Right cardiac atrium (tissue), 5 donors: Measurements from ENCODE around the gene FOXO4. TPM values are rescaled to one million over a fixed set of nuclear protein-coding genes. Genes with fewer than 3 reads are reported as not detected.

ENCODE experiments used
- ATAC-seq, 2 donors: fragments of 200-7000 bp; cut with Tn5 transposase; one replicate each; pipeline versions ENCODE4 v1.8.0 to v1.9.1; 2020; ENCODE audit warnings: moderate library complexity in 2 of 2, mild to moderate bottlenecking in 1 of 2
- DNase-seq, 3 donors: peaks; one replicate each; pipeline ENCODE4 v3.0.0-alpha.2; 2020
- H3K27ac ChIP-seq: one replicate; pipeline ENCODE4 v1.5.1; 2013; ENCODE audit warnings: mild to moderate bottlenecking, low read length, control low read depth, moderate library complexity
- H3K27me3 ChIP-seq: one replicate; pipeline ENCODE4 v1.6.1; 2013; ENCODE audit not compliant: control insufficient read depth, insufficient read depth
- H3K4me1 ChIP-seq: one replicate; pipeline ENCODE4 v1.6.1; 2013; ENCODE audit warnings: low read length; ENCODE audit not compliant: control insufficient read depth, insufficient read depth
- H3K4me3 ChIP-seq: one replicate; pipeline ENCODE4 v1.5.1; 2013; ENCODE audit warnings: low read length, control low read depth
- H3K9me3 ChIP-seq: one replicate; pipeline ENCODE4 v1.6.1; 2013; ENCODE audit warnings: low read length; ENCODE audit not compliant: control insufficient read depth
- WGBS: extraction: QIAGEN DNeasy Blood & Tissue Kit; methylation state at CpG from one replicate; pipeline ENCODE4 v1.1.7; 2013; 5-methylcytosine and 5-hydroxymethylcytosine counted together
- intact Hi-C, 4 donors: fragments of 100-400 bp; cut with DNase I; formaldehyde crosslinking; loops; one replicate each; pipeline versions ENCODE4 v1.11.0 to v1.14.0; 2022 to 2023
- polyA plus RNA-seq: library from polyadenylated mRNA; stranded (reverse); fragments of 200-250 nt; gene quantifications from one replicate; pipeline ENCODE4 v1.2.3, GENCODE V29; 2013
- total RNA-seq, 4 donors: library from RNA; stranded (reverse); fragmentation: NEBNext Ultra II Directional; extraction: Animal tissue kit (Norgen Biotek cat#: 25700); gene quantifications; one replicate each; pipeline ENCODE4 v1.2.1, GENCODE V29; 2021
- donor health status: healthy with polysubstance abuse.
- donor health status: DM: no; HTN: yes; CAD: no.
- donor health status: DM: no; HTN: no; CAD: no.
- donor health status: DM: no; HTN: yes; CAD: no; lungs with severe emphysema.
- donor health status: DM: yes; HTN: yes; CAD: no.

FOXO4 gene
- total and polyA plus RNA-seq, 5 donors, result 27.8 to 59.2 (median 35.5) TPM

- DNase-seq (no peak), ATAC-seq (no peak)
- H3K27ac ChIP-seq, result no peak overlapping the region
- H3K9me3 ChIP-seq, result no peaks in the 10 kb centered on the region
- no peaks in the 10 kb centered on the region for H3K27me3 ChIP-seq
- intact Hi-C loops, result loop anchor here in 2 of 4 donors (10.0 kb wide), 1 partner anchor 76 kb away; no protein-coding TSS in a partner anchor
- WGBS, result 70% methylated on average over 5 of the region's 5 CpGs
- no peak overlapping the region for H3K4me3 ChIP-seq
- H3K4me1 ChIP-seq, result peaks cover 5% of the 10 kb centered on the region
Measured at GRCh38 chrX:71098951-71099506, 3.4 kb downstream of the FOXO4 start.

GRCh38 chrX:71099736-71100135, 4.1 kb downstream of the FOXO4 start:
- DNase-seq (no peak), ATAC-seq (no peak)
- Histone ChIP-seq H3K27me3 (no peaks in the 10 kb centered on the region), H3K4me1 (peaks cover 5% of the 10 kb centered on the region), H3K4me3 (no peak overlapping the region), H3K9me3 (no peaks in the 10 kb centered on the region), H3K27ac (no peak overlapping the region)
- intact Hi-C loops, result loop anchor here in 2 of 4 donors (10.0 kb wide), 1 partner anchor 75 kb away; no protein-coding TSS in a partner anchor
- WGBS, result 86% methylated on average over 4 of the region's 4 CpGs

- intact Hi-C loops, result no loop called here
Measured at GRCh38 chrX:71100581-71101505, 5.2 kb downstream of the FOXO4 start.

GRCh38 chrX:71102292-71102691, 6.6 kb downstream of the FOXO4 start:
- no peaks in the 10 kb centered on the region for H3K9me3 ChIP-seq
- WGBS, result 52% methylated on average over 3 of the region's 3 CpGs
- no peak overlapping the region for H3K27ac ChIP-seq
- ATAC-seq, result no peak
- no peak for DNase-seq
- intact Hi-C loops, result no loop called here
- H3K4me3 ChIP-seq, result no peak overlapping the region
- H3K27me3 ChIP-seq, result no peaks in the 10 kb centered on the region
- no peaks in the 10 kb centered on the region for H3K4me1 ChIP-seq

More at GRCh38 chrX:71100581-71101505, 5.2 kb downstream of the FOXO4 start:
- Histone ChIP-seq H3K27ac (no peak overlapping the region), H3K4me3 (no peak overlapping the region), H3K27me3 (no peaks in the 10 kb centered on the region), H3K4me1 (peaks cover 2% of the 10 kb centered on the region), H3K9me3 (no peaks in the 10 kb centered on the region)
- WGBS, result 79% methylated on average over 31 of the region's 31 CpGs
- no peak for DNase-seq
- no peak for ATAC-seq

- no peak for DNase-seq
- Histone ChIP-seq H3K9me3 (no peaks in the 10 kb centered on the region), H3K27ac (peak overlapping the region; percentile 1), H3K4me1 (no peaks in the 10 kb centered on the region), H3K27me3 (no peaks in the 10 kb centered on the region), H3K4me3 (no peak overlapping the region)
- WGBS, result 34% methylated on average over 10 of the region's 10 CpGs
- ATAC-seq, result peak; percentile 47 to 48
- intact Hi-C loops, result no loop called here
Measured at GRCh38 chrX:71103110-71103983, 7.7 kb downstream of the FOXO4 start.

GRCh38 chrX:71105628-71106027, 10.0 kb downstream of the FOXO4 start:
- Histone ChIP-seq H3K27me3 (no peaks in the 10 kb centered on the region), H3K27ac (no peak overlapping the region), H3K4me3 (no peak overlapping the region), H3K9me3 (no peaks in the 10 kb centered on the region), H3K4me1 (no peaks in the 10 kb centered on the region)
- ATAC-seq, result no peak
- WGBS, result 90% methylated on average over 3 of the region's 3 CpGs
- intact Hi-C loops, result no loop called here
- DNase-seq, result no peak

GRCh38 chrX:71106427-71106826, 10.8 kb downstream of the FOXO4 start, which contains the start of gene CXorf65:
TSS of gene CXorf65 (minus strand) at chrX:71106740. CDS start at chrX:71106556, 184 bp downstream.
- no peak for ATAC-seq
- Histone ChIP-seq H3K27ac (no peak within 1 kb of the TSS), H3K27me3 (no peaks in the 10 kb centered on the region), H3K9me3 (no peaks in the 10 kb centered on the region), H3K4me1 (no peaks in the 10 kb centered on the region), H3K4me3 (no peak within 1 kb of the TSS)
- intact Hi-C loops, result no loop called here
- WGBS, result 82% methylated on average over 1 of the region's 1 CpG
- no peak for DNase-seq

- H3K27ac ChIP-seq, result no peak overlapping the region
- no peak overlapping the region for H3K4me3 ChIP-seq
- no peaks in the 10 kb centered on the region for H3K27me3 ChIP-seq
- ATAC-seq (no peak), DNase-seq (no peak)
- 61% methylated on average over 4 of the region's 4 CpGs for WGBS
- intact Hi-C loops, result no loop called here
- H3K9me3 ChIP-seq, result no peaks in the 10 kb centered on the region
- no peaks in the 10 kb centered on the region for H3K4me1 ChIP-seq
Measured at GRCh38 chrX:71107245-71107644, 11.6 kb downstream of the FOXO4 start.

- intact Hi-C loops, result no loop called here
- 38% methylated on average over 9 of the region's 9 CpGs for WGBS
- Histone ChIP-seq H3K4me3 (no peak overlapping the region), H3K4me1 (no peaks in the 10 kb centered on the region), H3K9me3 (no peaks in the 10 kb centered on the region), H3K27ac (no peak overlapping the region), H3K27me3 (no peaks in the 10 kb centered on the region)
- ATAC-seq, result no peak
- no peak for DNase-seq
Measured at GRCh38 chrX:71107762-71108360, 12.2 kb downstream of the FOXO4 start.

GRCh38 chrX:71109051-71109450, 13.4 kb downstream of the FOXO4 start:
- no peaks in the 10 kb centered on the region for H3K27me3 ChIP-seq
- 96% methylated on average over 6 of the region's 6 CpGs for WGBS
- H3K4me1 ChIP-seq, result no peaks in the 10 kb centered on the region
- intact Hi-C loops, result no loop called here
- ATAC-seq, result no peak
- no peaks in the 10 kb centered on the region for H3K9me3 ChIP-seq
- H3K27ac ChIP-seq, result no peak overlapping the region
- no peak overlapping the region for H3K4me3 ChIP-seq
- DNase-seq, result no peak
